Uterine smooth muscle cell (primary cell): ENCODE results near the gene PIMREG. TPM values are rescaled to one million over a fixed set of nuclear protein-coding genes. Genes with fewer than 3 reads are reported as not detected.

Experiments
- total RNA-seq: library from RNA; depleted of rRNA; stranded (reverse); fragments of >200 nt; gene quantifications from 2 replicates; pipeline ENCODE4 v1.2.3, GENCODE V29; 2014

Gene PIMREG
- 20.7 and 52.6 TPM in 2 replicates for total RNA-seq

GRCh38 chr17:6443692-6444570, at the start of gene PIMREG:
PIMREG (plus strand) TSS chr17:6444455; CDS start chr17:6445111, 656 bp downstream.

DNA sequence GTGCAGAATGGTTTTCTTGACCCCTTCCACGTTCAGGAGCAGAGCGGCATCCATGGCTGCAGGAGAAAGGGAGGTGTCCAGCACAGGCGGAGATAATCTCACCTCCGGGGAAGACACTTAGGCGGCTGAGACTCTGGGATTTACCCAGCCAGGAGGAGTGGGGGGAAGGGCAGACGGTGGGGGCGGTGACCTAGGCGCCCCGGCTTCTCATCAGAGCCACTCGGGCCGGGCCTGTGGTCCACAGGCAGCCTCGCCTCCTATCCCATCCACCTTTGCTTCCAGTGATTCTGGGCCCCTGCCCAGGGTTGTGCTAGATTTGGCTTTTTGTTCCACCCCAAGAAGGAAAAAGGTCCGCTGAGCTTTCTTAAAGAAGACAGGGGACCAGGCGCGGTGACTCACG, 9.2 kb upstream of the PIMREG start, which contains the start of gene AIPL1:
Gene AIPL1, minus strand, starts transcription at position 71 of the 400 bp plus-strand sequence. Its CDS starts 17 bp downstream, at position 54.

Other genes starting within 250 kb of the PIMREG start
- not detected in 2 replicates for gene AIPL1, start 9.3 kb upstream of the PIMREG start, total RNA-seq
- 0.37 and 0.55 TPM in 2 replicates for gene PITPNM3, start 112.1 kb downstream of the PIMREG start, total RNA-seq
- gene KIAA0753, start 196.3 kb downstream of the PIMREG start, total RNA-seq: 12.1 and 13.6 TPM in 2 replicates
- 114 and 152 TPM in 2 replicates for gene TXNDC17, start 196.6 kb downstream of the PIMREG start, total RNA-seq
- gene MED31, start 207.2 kb downstream of the PIMREG start, total RNA-seq: 10.1 and 11.7 TPM in 2 replicates
- gene C17orf100, start 207.3 kb downstream of the PIMREG start, total RNA-seq: 0.44 and 0.75 TPM in 2 replicates